22Rv1 (cell line): ENCODE measurements around the gene FAM229A.

Experiments used
- ZFX ChIP-seq: fragments of 450-650 bp; IDR thresholded peaks from 2 replicates; pipeline ENCODE4 v1.6.1; 2017; ENCODE audit warnings: antibody characterized with exemption, borderline replicate concordance
- TF ChIP-seq, protein P1 (sequence below): fragments of 450-650 bp; IDR thresholded peaks from 2 replicates; pipeline ENCODE4 v1.5.1; 2017; ENCODE audit warnings: mild to moderate bottlenecking

DNA sequence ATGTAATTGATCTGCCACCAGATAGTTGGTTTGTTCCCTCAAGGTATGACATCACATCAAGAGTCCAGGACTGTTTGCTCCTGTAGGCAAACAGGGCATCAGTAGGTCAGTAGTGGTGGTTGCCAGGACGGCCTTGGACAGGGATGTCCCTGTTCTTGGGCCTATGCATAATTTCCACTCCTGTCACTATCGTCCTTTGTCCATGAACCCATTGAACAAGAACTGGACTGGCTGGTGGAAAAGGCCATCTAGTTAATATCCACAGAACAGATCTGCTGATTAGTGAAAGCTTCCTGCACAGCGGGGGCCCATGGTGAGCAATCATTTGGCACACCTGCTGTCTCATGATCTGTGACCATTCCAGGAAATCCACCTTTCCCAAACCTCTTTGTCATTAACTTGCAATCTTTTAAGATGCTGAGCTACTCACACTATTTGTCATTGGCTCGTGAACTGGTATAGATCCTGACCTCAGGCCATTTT lies 44.4 kb upstream of the FAM229A start:
- TF ChIP-seq, protein P1, sequence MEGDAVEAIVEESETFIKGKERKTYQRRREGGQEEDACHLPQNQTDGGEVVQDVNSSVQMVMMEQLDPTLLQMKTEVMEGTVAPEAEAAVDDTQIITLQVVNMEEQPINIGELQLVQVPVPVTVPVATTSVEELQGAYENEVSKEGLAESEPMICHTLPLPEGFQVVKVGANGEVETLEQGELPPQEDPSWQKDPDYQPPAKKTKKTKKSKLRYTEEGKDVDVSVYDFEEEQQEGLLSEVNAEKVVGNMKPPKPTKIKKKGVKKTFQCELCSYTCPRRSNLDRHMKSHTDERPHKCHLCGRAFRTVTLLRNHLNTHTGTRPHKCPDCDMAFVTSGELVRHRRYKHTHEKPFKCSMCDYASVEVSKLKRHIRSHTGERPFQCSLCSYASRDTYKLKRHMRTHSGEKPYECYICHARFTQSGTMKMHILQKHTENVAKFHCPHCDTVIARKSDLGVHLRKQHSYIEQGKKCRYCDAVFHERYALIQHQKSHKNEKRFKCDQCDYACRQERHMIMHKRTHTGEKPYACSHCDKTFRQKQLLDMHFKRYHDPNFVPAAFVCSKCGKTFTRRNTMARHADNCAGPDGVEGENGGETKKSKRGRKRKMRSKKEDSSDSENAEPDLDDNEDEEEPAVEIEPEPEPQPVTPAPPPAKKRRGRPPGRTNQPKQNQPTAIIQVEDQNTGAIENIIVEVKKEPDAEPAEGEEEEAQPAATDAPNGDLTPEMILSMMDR: no peak
- TF ChIP-seq ZFX: no peak
